ENCODE results near the gene ELMO1. TPM values are rescaled to one million over a fixed set of nuclear protein-coding genes. Genes with fewer than 3 reads are reported as not detected.

The ELMO1 gene
- total and polyA plus RNA-seq, 2 experiments from 2014 or later, result 6.5 to 24.9 TPM

DNA sequence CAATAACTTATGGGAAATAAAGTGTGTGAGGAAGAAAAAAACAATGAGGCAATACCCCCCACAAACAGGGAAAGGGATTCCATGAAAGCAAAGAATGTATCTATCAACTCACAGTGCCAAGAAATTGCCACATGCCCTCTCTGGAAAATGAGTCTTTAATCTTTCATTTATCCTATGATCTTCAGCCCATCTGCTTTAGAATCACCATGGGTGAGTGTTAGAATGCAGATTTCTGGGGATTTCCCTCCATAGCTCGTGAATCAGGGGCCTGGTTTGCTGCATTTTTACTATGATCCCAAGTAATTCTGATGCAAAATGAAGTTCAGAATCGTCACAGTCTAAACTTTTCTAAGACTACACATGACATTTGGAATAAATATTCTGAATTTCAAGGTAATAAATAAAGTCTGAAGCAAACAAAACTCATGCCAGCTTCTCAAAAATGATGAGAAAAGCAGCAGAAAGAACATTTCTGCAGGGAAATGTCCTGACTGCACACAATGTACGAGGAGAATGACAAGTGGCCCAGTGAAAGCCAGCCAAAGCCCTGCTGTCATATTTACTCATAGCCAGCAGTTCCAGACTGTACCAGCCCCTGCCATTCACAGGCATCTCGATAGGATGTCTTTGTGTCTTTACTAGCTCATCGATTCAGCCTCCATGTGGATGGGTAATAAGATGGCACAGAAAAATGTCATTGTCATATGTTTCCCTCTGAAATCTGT lies 167.1 kb downstream of the ELMO1 start:
- H3K79me2 ChIP-seq (replicated peaks; ENCODE audit: insufficient read depth), result no peaks in the 10 kb centered on the region
- no peaks in the 10 kb centered on the region for H3K27me3 ChIP-seq (ENCODE audit: insufficient read depth)
- no peaks in the 10 kb centered on the region for H3K4me1 ChIP-seq (ENCODE audit: insufficient read depth)
- Mint-ChIP-seq H3K27ac (no peak overlapping the region), H3K36me3 (ENCODE audit: low read depth) (peaks cover 5% of the 10 kb centered on the region; the same call in 2 of the 3 replicates), H3K27me3 (ENCODE audit: insufficient read depth, low read depth, poor library complexity) (peaks cover 9% of the 10 kb centered on the region), H3K4me3 (no peak overlapping the region), H3K9me3 (peaks cover 10% of the 10 kb centered on the region; the same call in 2 of the 3 replicates), H3K4me1 (peaks cover 34% of the 10 kb centered on the region)
- no peaks in the 10 kb centered on the region for H3K36me3 ChIP-seq (ENCODE audit: insufficient read depth)
- no peaks in the 10 kb centered on the region for H3F3A ChIP-seq (replicated peaks; ENCODE audit: low read depth)
- peaks cover 12% of the 10 kb centered on the region; the same call in 1 of the 2 replicates for H3K9me2 ChIP-seq (ENCODE audit: insufficient read depth)
- ATAC-seq (no peak), DNase-seq (ENCODE audit: low spot score) (no peak)
- no peak overlapping the region for H3K4me3 ChIP-seq
- no peak overlapping the region for H3K27ac ChIP-seq (ENCODE audit: low read depth)
- H3K4me2 ChIP-seq, result no peak overlapping the region
- no peaks in the 10 kb centered on the region for H4K20me1 ChIP-seq (replicated peaks; ENCODE audit: insufficient read depth)
- no peak for TF ChIP-seq CREB1 (CRISPR knock-in tag; IDR thresholded peaks at IDR 0.05; ENCODE audit: low read depth)
- no peak for TF ChIP-seq EZH2 (IDR thresholded peaks at IDR 0.05; ENCODE audit: low read depth, unreplicated experiment)
- TF ChIP-seq, protein P1, sequence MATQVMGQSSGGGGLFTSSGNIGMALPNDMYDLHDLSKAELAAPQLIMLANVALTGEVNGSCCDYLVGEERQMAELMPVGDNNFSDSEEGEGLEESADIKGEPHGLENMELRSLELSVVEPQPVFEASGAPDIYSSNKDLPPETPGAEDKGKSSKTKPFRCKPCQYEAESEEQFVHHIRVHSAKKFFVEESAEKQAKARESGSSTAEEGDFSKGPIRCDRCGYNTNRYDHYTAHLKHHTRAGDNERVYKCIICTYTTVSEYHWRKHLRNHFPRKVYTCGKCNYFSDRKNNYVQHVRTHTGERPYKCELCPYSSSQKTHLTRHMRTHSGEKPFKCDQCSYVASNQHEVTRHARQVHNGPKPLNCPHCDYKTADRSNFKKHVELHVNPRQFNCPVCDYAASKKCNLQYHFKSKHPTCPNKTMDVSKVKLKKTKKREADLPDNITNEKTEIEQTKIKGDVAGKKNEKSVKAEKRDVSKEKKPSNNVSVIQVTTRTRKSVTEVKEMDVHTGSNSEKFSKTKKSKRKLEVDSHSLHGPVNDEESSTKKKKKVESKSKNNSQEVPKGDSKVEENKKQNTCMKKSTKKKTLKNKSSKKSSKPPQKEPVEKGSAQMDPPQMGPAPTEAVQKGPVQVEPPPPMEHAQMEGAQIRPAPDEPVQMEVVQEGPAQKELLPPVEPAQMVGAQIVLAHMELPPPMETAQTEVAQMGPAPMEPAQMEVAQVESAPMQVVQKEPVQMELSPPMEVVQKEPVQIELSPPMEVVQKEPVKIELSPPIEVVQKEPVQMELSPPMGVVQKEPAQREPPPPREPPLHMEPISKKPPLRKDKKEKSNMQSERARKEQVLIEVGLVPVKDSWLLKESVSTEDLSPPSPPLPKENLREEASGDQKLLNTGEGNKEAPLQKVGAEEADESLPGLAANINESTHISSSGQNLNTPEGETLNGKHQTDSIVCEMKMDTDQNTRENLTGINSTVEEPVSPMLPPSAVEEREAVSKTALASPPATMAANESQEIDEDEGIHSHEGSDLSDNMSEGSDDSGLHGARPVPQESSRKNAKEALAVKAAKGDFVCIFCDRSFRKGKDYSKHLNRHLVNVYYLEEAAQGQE (IDR thresholded peaks at IDR 0.05; ENCODE audit: unreplicated experiment), result no peak
- no peak for TF ChIP-seq ZNF114 (CRISPR knock-in tag; IDR thresholded peaks at IDR 0.05)
- TF ChIP-seq NANOG (IDR thresholded peaks at IDR 0.05; ENCODE audit: borderline replicate concordance), result no peak
- no peak for TF ChIP-seq JUNB (IDR thresholded peaks at IDR 0.05; ENCODE audit: unreplicated experiment)
- TF ChIP-seq, protein P2, sequence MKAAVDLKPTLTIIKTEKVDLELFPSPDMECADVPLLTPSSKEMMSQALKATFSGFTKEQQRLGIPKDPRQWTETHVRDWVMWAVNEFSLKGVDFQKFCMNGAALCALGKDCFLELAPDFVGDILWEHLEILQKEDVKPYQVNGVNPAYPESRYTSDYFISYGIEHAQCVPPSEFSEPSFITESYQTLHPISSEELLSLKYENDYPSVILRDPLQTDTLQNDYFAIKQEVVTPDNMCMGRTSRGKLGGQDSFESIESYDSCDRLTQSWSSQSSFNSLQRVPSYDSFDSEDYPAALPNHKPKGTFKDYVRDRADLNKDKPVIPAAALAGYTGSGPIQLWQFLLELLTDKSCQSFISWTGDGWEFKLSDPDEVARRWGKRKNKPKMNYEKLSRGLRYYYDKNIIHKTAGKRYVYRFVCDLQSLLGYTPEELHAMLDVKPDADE (IDR thresholded peaks at IDR 0.05), result no peak
- H2AFZ ChIP-seq, result no peak overlapping the region

DNA sequence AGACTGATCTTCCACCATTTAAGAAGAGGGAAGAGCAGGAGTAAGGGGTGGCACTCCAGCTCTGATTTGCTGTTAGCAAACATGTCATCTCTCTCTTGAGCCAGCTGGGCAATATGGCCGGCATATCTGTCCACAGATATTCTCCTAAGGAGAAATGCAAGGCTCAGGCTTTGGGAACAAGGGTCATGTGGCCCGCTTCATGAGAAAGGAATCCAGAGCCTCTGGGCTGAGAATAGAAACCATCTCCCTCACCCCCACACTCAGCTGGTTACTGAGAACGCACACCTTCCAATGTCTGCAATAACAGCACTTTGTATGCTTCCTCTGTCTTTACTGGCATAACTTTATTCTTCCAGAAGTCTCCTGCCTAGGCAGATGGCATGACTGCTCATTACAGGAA lies 171.2 kb downstream of the ELMO1 start:
- H3K9me2 ChIP-seq (ENCODE audit: insufficient read depth), result peaks cover 9% of the 10 kb centered on the region; the same call in 1 of the 2 replicates
- no peak overlapping the region for H3K27ac Mint-ChIP-seq
- H3K27me3 ChIP-seq (ENCODE audit: insufficient read depth), result no peaks in the 10 kb centered on the region
- H3K79me2 ChIP-seq (replicated peaks; ENCODE audit: insufficient read depth), result no peaks in the 10 kb centered on the region
- H3K36me3 Mint-ChIP-seq (ENCODE audit: low read depth), result peaks cover 5% of the 10 kb centered on the region; the same call in 2 of the 3 replicates
- H3K4me1 ChIP-seq (ENCODE audit: insufficient read depth), result peaks cover 5% of the 10 kb centered on the region; the same call in 1 of the 2 replicates
- no peak overlapping the region for H3K4me3 ChIP-seq
- H4K20me1 ChIP-seq (replicated peaks; ENCODE audit: insufficient read depth), result no peaks in the 10 kb centered on the region
- peaks cover 7% of the 10 kb centered on the region for H3K27me3 Mint-ChIP-seq (ENCODE audit: insufficient read depth, low read depth, poor library complexity)
- H3K9me3 Mint-ChIP-seq, result peaks cover 10% of the 10 kb centered on the region; the same call in 2 of the 3 replicates
- H3F3A ChIP-seq (replicated peaks; ENCODE audit: low read depth), result no peaks in the 10 kb centered on the region
- H3K4me1 Mint-ChIP-seq, result peaks cover 19% of the 10 kb centered on the region
- no peak for DNase-seq (ENCODE audit: low spot score)
- TF ChIP-seq, protein P2 (IDR thresholded peaks at IDR 0.05), result no peak
- TF ChIP-seq EZH2 (IDR thresholded peaks at IDR 0.05; ENCODE audit: low read depth, unreplicated experiment), result no peak
- TF ChIP-seq NANOG (IDR thresholded peaks at IDR 0.05; ENCODE audit: borderline replicate concordance), result no peak
- H3K4me2 ChIP-seq, result no peak overlapping the region
- no peaks in the 10 kb centered on the region for H3K36me3 ChIP-seq (ENCODE audit: insufficient read depth)
- no peak overlapping the region for H2AFZ ChIP-seq
- H3K4me3 Mint-ChIP-seq, result no peak overlapping the region
- no peak for ATAC-seq
- H3K27ac ChIP-seq (ENCODE audit: low read depth), result no peak overlapping the region

Measured in GM23338 (cell line).